ENCODE results near the gene KLRC3. TPM values are rescaled to one million over a fixed set of nuclear protein-coding genes. Genes with fewer than 3 reads are reported as not detected.
"Not testable (repeated sequence)": the region's sequence is repeated elsewhere in the genome, so short reads cannot be mapped to it uniquely, and the experiment has no call there.

Gene KLRC3
- total RNA-seq, 4 donors from 2014 or later, result not detected

DNA sequence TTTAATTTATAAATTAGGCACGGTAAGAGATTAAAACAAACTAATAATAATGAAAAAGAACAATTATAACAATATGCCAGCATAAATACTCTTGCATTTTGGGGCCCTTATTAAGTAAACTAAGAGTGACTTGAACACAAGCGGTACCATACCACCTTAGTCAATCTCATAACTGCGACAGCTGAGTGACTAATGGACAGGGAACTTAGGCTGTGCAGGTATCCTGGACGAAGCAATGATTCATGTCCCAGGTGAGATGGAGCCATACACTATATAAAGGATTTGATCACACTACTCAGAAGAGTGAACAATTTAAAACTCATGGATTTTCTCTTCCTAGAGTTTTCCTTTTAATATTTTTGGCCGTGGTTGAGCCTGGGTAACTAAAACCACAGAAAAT lies 15.1 kb downstream of the KLRC3 start:
- intact Hi-C loops (cut with DNase I), result no loop called here
- no peaks in the 10 kb centered on the region for H3K27me3 ChIP-seq
- WGBS, result 95% methylated on average over 5 of the region's 5 CpGs
- H3K4me3 ChIP-seq, result no peak overlapping the region
- peaks cover 0 to 7% (median 0%) of the 10 kb centered on the region in 4 donors for H3K9me3 ChIP-seq
- no peak overlapping the region for H3K27ac ChIP-seq (replicated peaks in 1 of 4)
- no peak for DNase-seq (ENCODE audit: extremely low spot score)
- no peaks in the 10 kb centered on the region for H3K4me1 ChIP-seq
- H3K36me3 ChIP-seq, result no peaks in the 10 kb centered on the region
- TF ChIP-seq, protein P1, sequence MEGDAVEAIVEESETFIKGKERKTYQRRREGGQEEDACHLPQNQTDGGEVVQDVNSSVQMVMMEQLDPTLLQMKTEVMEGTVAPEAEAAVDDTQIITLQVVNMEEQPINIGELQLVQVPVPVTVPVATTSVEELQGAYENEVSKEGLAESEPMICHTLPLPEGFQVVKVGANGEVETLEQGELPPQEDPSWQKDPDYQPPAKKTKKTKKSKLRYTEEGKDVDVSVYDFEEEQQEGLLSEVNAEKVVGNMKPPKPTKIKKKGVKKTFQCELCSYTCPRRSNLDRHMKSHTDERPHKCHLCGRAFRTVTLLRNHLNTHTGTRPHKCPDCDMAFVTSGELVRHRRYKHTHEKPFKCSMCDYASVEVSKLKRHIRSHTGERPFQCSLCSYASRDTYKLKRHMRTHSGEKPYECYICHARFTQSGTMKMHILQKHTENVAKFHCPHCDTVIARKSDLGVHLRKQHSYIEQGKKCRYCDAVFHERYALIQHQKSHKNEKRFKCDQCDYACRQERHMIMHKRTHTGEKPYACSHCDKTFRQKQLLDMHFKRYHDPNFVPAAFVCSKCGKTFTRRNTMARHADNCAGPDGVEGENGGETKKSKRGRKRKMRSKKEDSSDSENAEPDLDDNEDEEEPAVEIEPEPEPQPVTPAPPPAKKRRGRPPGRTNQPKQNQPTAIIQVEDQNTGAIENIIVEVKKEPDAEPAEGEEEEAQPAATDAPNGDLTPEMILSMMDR (IDR thresholded peaks at IDR 0.05), result no peak
- TF ChIP-seq POLR2AphosphoS5 (IDR thresholded peaks at IDR 0.05) (no peak), POLR2A (IDR thresholded peaks at IDR 0.05; ENCODE audit: low read depth) (no peak), EP300 (IDR thresholded peaks at IDR 0.05) (no peak)

DNA sequence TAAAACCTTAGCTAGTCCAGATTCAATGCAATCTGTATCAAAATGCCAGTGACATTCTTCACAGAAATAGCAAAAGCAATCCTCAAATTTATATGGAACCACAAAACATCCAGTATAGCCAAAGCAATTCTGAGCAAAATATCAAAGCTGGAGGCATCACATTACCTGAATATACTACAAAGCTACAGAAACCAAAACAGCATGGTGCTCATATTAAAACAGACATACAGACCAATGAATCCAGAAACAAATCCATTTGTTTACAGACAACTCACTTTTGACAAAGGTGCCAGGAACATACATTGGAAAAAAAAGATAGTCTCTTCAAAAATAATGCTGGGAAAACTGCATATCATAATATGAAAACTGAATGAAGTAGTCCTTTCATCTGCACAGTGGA lies 15.6 kb downstream of the KLRC3 start:
- no peak overlapping the region for H3K4me3 ChIP-seq
- intact Hi-C loops (cut with DNase I), result no loop called here
- no peaks in the 10 kb centered on the region for H3K27me3 ChIP-seq
- no peak for DNase-seq (ENCODE audit: extremely low spot score)
- peaks cover 0 to 7% (median 0%) of the 10 kb centered on the region in 4 donors for H3K9me3 ChIP-seq
- TF ChIP-seq EP300 (IDR thresholded peaks at IDR 0.05) (no peak), POLR2A (IDR thresholded peaks at IDR 0.05; ENCODE audit: low read depth) (no peak), POLR2AphosphoS5 (IDR thresholded peaks at IDR 0.05) (no peak)
- TF ChIP-seq, protein P1 (IDR thresholded peaks at IDR 0.05), result no peak
- H3K27ac ChIP-seq (replicated peaks in 1 of 4), result no peak overlapping the region
- no peaks in the 10 kb centered on the region for H3K36me3 ChIP-seq
- no peaks in the 10 kb centered on the region for H3K4me1 ChIP-seq

DNA sequence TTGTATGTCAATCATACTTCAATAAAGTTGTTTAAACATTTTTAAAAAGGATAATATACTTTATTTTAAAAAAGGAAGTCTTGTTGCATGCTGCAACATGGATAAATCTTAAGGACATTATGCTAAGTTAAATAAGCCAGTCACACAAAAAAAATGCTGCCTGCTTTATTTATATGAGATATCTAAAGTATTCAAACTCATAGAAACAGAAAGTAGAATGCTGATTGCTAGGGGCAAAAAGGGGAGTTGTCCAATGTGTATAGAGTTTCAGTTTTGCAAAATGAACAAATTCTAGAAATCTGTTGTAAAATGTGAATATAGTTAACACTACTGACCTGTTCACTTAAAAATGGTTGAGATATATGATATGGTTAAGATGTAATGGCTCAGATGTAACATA lies 19.6 kb downstream of the KLRC3 start:
- Histone ChIP-seq H3K4me1 (peaks cover 0 to 5% (median 4%) of the 10 kb centered on the region in 4 donors), H3K27me3 (no peaks in the 10 kb centered on the region), H3K9me3 (peaks cover 0 to 7% (median 0%) of the 10 kb centered on the region in 4 donors), H3K36me3 (no peaks in the 10 kb centered on the region), H3K27ac (replicated peaks in 1 of 4) (no peak overlapping the region), H3K4me3 (no peak overlapping the region)
- no peak for DNase-seq (ENCODE audit: extremely low spot score)
- TF ChIP-seq POLR2AphosphoS5 (IDR thresholded peaks at IDR 0.05) (no peak), EP300 (IDR thresholded peaks at IDR 0.05) (no peak), POLR2A (IDR thresholded peaks at IDR 0.05; ENCODE audit: low read depth) (no peak)
- TF ChIP-seq, protein P1 (IDR thresholded peaks at IDR 0.05), result no peak
- intact Hi-C loops (cut with DNase I), result no loop called here

DNA sequence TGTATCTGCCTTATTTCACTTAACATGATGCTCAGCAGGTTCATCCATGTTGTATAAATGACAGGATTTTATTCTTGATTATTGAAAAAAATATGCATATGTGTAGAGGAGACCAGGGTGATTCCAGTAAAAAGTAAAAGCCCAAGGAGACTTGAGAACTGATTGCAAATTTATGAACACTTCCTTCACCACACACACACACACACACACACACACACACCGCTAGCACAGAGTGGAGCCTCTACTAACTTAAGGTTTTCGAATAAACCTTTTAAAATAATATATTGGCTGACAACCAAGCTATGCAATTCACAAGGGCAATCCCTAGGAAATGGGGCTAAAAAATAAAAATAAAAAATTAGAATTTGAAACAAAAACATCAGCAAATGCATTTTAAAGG lies 22.2 kb downstream of the KLRC3 start:
- WGBS, result 69% methylated on average over 2 of the region's 2 CpGs
- no peak overlapping the region for H3K4me3 ChIP-seq
- H3K9me3 ChIP-seq, result no peaks in the 10 kb centered on the region
- DNase-seq (ENCODE audit: extremely low spot score), result no peak
- H3K27ac ChIP-seq (replicated peaks in 1 of 4), result no peak overlapping the region
- intact Hi-C loops (cut with DNase I), result no loop called here
- peaks cover 0 to 13% (median 10%) of the 10 kb centered on the region in 4 donors for H3K4me1 ChIP-seq
- H3K27me3 ChIP-seq, result no peaks in the 10 kb centered on the region
- TF ChIP-seq POLR2A (IDR thresholded peaks at IDR 0.05; ENCODE audit: low read depth) (no peak), POLR2AphosphoS5 (IDR thresholded peaks at IDR 0.05) (no peak), EP300 (IDR thresholded peaks at IDR 0.05) (no peak)
- TF ChIP-seq, protein P1 (IDR thresholded peaks at IDR 0.05), result no peak
- no peaks in the 10 kb centered on the region for H3K36me3 ChIP-seq

DNA sequence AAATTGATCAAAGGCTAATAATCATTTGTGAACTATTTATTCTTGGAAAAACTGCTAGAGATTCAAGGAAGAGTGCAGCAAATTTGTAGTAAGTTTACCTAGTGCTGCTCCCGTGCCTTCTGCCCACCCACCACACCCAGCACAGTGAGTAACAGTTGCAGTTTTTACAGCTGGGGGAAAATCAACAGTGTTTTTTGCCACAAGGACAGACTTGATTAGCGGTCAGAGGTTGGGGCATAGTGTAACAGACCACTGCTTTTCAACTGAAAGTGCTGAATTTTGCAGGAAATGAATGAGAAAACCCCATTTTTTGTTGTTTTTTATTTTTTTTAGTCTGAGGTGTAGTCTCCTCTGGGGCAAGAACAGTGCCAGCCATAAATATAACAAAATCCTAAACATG lies 23.1 kb downstream of the KLRC3 start:
- Histone ChIP-seq H3K9me3 (no peaks in the 10 kb centered on the region), H3K4me1 (peaks cover 0 to 19% (median 13%) of the 10 kb centered on the region in 4 donors), H3K36me3 (no peaks in the 10 kb centered on the region), H3K27me3 (no peaks in the 10 kb centered on the region), H3K4me3 (no peak overlapping the region), H3K27ac (replicated peaks in 1 of 4) (no peak overlapping the region)
- 42% methylated on average over 2 of the region's 2 CpGs for WGBS
- intact Hi-C loops (cut with DNase I), result no loop called here
- TF ChIP-seq POLR2AphosphoS5 (IDR thresholded peaks at IDR 0.05) (no peak), EP300 (IDR thresholded peaks at IDR 0.05) (no peak)
- no peak for DNase-seq (ENCODE audit: extremely low spot score)

DNA sequence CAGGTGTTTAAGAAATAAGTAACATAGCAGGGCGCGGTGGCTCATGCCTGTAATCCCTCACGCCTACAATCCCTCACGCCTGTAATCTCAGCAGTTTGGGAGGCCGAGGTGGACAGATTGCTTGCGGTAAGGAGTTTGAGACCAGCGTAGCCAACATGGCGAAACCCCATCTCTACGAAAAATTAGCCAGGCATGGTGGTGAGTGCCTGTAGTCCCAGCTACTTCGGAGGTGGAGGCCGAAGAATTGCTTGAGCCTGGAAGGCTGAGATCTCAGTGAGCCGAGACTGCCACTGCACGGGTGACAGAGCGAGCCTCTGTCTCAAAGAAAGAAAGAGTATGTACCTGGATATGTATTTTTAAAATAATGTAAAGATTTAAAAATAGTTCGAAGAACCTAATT lies 24.2 kb downstream of the KLRC3 start:
- 79% methylated on average over 15 of the region's 15 CpGs for WGBS
- H3K27me3 ChIP-seq; H3K9me3 ChIP-seq; intact Hi-C loops (cut with DNase I); DNase-seq (ENCODE audit: extremely low spot score); H3K36me3 ChIP-seq: not testable (repeated sequence)
- peak overlapping the region in 3 of 4 donors; percentile 3 to 63 (median 47) for H3K27ac ChIP-seq (replicated peaks in 1 of 4)
- H3K4me1 ChIP-seq, result peaks cover 0 to 23% (median 14%) of the 10 kb centered on the region in 4 donors
- H3K4me3 ChIP-seq, result peak overlapping the region in 2 of 4 donors; percentile 1 to 19
